NCI-H82 treated with DMSO at 0.1 percent for 48 hours (cell line): ENCODE measurements around the gene KRT73.

ENCODE experiments used
- DNase-seq: peaks from one replicate; lab custom pipeline; 2025; ENCODE audit not compliant: unreplicated experiment; lab: John Stamatoyannopoulos, UW

KRT73 gene

DNA sequence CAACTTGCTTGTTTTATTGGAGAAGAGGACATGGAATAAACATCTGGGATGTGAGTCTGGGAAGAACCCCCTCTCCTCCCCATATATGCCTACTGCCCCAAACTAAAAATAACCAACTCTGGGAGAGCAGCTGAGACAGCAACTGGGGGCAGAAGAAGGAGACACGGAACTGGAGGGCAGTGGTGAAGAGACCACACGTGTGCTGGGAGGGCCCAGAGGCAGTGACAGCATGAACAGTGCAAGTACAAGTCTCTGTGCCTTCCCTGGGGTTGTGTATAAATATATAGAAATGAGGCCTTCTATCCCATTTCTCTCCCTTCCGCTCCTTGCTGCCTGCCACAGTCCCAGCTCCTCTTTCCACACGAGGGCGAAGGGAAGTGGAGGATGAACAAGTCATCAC is 4.0 kb upstream of the KRT73 start:
- DNase-seq, result no peak

DNA sequence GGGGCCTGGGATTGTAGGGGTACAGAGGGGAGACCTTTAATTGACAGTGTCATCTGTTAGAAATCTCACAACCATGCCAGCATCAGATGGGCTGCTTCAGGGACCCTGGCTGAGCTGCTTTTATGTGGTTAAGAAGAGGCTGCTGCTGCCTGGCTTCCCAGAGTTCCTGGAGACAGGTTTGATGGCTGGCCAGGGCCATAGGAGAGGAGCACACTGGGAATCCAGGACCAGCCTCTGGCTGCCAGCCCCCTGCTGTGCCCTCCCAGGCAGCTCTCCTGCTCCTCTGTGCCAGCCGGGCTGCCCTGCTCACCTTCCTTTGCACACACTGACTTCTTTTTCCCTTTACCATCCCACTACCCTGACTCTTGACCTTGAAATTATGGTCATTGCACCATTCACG is 507 bp upstream of the KRT73 start:
- no peak for DNase-seq

DNA sequence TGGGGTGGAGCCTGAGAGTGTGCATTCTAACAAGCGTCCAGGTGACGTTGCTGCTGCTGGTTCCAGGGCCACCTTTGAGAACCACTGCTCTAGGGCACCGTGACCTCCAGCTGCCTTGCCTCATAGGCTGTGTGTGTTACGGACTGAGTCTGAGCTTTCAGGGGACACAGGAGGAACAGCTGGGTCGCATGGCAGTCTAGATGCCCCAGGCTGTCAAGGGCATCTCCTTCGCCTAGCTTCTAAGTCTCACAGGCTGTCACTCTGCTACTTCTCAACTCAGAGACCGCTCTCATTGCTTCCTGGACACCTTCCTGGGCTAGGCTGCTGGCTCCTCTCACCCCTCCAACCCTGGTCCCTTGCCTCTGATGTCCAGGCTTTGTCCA is 965 bp downstream of the KRT73 start:
- DNase-seq, result no peak

DNA sequence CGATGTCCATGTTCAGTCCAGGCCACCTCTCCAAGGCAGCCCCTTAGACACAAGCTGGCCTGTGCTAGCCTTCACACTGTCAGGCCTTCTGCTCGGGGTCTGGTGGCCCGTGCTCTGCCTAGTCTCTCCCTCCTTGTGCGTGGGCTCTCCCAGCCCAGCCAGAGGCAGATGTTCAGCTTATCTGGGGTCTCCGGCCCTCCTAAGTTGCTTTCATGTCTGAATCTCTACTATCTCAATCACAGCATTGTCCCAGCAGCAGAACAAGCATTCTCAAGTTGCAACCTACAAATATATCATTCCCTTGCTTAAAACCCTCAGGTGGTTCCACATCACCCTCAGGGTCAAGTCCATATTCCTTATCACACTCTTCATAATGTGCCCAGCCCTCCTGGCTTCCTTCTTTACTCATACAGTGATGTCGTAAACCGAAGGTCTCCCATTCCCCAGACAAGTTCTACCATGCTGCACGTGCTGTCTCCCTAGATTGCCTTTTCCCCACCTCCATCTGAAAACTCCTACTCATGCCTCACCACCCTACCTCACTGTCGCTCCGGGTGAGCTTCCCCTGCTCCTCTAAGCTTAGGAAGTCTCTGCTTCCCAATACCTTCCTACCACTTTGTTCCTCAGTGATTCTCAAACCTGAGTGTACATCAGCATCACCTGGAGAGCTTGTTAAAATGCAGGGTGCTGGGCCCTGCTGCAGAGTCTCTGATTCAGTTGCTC is 1.5 kb downstream of the KRT73 start:
- no peak for DNase-seq

DNA sequence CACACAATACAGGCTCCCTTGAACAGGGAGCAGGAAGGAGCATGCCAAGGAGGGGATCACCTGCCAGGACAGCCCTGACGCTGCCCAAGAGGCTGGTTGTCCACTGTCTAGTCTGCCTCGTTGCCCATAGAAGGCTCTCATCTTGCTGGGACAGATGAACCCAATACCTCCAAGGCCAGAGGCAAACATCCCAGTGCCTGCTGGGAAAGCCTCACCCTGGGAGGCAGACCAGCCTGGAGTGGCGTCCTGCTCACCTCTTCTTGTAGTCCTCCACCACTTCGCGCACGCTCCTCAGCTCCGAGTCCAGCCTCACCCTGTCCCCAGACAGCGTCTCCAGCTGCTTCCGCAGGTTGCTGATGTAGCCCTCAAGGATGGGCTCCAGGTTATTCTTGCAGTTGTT is 2.4 kb downstream of the KRT73 start:
- no peak for DNase-seq

DNA sequence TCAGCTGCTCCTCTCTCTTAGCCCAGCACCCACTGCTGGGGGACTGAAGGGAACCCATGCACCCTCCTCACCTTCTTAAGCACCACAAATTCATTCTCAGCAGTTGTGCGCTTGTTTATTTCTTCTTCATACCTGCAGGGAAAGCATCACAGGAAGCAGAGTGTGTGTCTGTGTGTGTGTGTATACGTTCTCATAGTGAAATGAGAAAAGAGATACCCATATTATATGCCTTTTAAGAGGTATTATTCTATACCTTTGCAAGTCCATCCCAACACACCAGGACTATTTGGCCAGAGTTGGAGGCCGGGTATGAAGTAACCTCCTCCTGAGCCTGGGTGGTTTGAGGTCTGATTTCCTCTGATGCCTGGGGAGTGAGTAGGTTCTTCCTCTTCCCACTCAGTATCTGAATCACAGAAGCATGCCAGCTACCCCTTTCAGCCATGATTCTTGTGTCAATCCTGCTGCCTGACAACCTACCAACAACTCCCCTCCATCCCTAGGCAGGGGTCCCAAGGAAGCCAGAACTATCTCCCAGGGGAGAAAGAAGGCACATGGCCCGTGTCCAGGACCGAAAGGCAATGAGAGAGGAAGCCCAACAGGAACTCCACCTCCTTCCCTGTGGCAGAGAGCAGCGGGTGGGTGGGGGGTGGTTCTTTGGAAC is 3.0 kb downstream of the KRT73 start:
- no peak for DNase-seq

DNA sequence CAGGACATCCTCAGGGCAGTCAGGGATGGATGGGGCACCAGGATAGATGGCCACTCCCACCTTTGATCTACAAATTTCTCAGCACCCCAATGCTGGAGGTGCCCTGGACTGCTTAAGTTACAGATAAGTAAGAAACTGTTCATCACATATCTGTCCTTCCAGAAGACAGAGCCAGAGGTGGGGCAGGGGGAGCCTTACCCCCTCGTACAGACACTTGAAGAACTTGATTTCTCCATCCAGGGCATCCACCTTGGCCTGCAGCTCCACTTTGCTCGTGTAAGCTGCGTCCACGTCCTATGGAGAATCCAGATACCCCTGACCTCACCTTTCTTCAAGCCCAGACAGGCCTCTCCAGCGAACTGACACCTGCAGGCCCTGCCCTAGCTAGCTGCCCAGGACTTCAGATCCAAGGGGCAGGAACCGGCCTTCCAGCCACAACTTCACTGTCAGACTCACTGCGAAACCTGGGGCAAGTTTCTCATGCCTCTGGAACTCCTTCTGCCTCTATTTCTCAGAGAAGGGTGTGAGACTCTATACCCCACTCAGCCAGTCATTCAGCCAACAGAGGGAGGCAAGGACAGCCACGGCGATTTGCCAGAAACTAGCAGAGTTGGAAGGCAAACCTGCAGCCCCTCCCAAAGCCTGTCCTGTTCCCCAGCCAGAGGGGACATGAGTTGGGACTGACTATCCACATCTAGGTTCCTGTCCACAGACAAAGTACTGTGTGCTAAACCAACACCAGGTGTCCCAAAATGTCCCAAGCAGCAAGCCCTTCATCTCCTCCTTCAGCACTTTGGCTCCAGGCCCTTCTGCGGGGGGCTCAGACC is 3.8 kb downstream of the KRT73 start:
- no peak for DNase-seq

DNA sequence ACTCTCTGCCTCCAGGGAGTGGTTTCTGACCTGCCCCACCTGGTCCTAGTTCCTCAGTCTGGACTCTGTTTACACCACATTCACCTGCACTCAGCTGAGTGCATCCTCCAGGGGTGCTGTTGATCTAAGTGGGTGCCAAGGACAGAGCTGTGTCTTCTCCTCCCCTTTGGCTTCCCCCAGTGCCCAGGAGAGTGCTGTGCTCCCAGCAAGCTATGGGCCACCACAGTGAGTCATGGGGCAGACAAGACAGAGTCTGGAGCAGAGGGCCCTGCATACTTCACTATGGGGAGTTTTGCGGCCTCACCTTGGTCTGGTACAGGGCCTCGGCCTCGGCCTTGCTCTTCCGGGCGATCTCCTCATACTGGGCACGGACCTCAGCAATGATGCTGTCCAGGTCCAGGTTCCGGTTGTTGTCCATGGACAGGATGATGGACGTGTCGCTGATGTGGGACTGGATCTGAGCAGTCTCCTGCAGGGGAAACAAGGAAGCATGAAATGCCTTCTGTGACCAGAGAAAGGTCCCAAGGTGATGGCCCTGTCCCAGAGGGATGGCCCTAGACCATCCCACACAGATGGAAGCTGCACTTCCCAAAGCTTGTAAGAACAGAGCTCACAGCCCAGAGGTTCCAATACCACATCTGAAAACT is 4.9 kb downstream of the KRT73 start:
- DNase-seq, result no peak

DNA sequence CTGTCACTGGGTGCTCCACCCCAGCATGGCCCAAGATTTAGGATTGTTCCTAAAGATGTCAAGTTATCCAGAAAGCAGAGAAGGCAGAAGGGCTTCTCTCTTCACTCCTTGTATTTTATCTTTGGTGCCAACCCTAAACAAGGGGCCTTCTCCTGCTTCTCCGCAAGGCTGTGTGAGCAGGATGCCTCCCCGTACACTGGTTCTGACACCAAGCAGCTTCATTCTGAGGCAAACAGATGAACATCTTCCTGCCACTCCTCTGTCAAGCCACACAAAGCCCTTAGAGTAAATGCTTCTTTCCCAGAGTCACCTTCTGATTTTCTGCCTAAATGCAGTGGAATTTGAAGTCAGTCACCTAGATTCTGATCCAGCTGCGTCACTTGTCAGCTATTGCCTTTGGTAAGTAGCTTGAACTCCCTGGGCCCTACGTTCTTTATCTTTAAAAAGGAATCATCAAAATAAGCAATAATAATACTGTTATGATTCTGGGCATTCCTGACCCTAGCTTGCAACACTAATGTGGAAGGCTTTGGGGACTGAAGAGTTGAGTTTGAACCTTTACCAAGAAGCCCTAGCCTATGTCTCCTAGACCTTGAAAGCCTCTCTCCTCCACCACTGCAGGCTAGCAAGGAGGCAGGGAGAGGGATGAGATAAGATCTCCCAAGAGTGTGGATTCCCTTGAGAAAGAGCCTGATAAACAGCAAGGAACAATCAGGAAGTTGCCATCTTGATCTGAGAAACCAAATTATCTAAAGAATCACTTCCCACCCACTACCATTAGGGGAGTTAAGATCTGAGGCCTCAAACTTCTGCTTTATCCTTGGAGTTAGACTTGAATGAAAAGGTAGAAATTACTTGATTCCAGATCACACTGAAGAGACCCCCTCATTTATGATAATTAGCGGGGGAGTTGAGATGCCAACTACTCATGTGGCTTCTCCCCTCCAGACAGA is 5.7 kb downstream of the KRT73 start:
- no peak for DNase-seq

DNA sequence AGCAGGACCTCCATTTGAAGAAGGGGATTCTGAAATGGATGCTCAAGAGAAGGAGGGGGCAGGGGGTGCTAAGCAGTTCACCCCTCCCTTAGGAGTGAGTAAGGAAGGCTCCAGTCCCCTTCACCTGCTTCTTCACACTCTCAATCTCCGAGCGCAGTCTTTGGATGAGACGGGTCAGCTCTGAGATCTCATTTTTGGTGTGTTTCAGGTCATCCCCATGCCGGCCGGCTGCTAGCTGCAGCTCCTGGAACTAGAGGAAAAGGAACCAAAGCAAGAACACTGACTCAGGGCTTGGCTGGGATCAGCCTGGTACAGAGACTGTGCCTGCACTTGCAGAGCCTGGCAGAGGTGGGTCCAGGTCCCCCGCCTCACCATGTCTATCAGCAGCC is 7.3 kb downstream of the KRT73 start:
- DNase-seq, result no peak

DNA sequence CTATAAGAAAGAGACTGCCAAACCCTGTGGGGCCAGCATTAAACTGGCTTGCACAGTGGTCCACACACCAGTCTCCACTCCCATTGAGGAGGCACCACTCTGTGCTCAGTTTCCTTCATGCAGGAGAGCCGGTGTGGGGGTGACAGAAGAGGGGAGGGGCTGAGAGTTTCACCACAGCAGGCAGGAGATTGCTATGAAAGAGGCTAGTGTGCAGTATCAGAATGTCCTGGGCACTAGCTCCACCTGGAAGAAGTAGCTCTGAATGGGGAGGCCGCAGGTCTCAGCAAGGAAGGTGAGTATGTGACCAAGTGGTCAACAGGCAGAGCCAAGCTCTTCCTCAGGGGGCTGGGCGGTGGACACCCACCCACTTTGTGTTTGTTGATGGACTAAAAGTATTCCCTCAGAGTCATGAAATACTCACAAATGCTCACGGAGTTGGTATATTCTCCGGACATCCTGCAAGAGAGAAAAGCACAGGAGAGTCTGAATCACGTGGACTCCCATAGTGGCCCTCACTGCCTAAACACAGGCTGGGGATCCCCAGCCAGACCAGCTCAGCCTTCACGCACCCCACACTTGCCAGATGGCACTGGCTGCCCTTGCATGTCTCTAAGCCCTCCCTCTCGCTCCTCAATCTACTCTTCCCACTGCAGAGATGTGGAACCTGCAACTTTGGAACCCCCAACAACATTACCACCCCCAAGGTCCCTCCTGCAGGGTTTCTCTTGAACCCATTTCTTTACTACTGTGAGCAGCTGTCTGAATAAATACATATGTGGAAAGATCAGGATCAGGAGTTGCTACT is 9.3 kb downstream of the KRT73 start:
- DNase-seq, result no peak

DNA sequence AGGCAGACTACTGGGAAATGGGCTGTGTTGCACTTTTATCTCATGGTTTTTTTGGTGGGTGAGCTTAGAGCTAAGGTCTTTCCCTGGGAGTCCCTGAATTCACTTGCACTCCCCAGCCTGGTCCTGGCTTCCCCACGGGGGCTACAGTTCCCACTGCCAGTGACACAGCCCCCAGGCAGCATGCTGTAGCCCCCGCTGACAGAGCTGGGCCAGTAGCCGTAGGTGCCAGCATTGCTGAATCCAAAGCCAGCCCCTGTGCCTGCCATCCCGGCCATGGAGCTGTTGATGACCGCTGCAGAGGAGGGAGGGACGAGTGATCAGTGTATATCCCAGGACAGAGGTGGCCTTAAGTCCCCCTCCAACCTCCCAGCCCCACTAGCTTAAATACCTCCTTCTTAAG is 10.2 kb downstream of the KRT73 start:
- DNase-seq, result no peak

DNA sequence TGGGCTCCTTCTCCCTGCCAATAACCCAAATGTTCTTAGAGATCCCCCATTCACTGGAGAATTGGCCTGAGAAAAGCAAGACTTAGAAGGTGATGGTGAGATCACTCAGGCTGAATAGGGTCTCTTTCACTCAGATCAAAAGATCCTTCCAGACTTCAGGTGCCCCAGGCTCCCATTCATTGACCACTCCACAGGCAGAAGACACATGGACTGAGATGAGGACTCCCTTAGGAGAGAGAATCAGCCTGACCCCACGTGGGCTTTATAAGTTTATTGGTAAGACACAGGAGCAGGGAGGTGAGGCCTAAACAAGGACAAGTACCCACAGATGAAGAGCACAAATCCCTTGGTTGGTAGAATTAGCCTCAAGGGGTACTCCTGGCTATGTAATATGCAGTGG is 11.0 kb downstream of the KRT73 start:
- no peak for DNase-seq

DNA sequence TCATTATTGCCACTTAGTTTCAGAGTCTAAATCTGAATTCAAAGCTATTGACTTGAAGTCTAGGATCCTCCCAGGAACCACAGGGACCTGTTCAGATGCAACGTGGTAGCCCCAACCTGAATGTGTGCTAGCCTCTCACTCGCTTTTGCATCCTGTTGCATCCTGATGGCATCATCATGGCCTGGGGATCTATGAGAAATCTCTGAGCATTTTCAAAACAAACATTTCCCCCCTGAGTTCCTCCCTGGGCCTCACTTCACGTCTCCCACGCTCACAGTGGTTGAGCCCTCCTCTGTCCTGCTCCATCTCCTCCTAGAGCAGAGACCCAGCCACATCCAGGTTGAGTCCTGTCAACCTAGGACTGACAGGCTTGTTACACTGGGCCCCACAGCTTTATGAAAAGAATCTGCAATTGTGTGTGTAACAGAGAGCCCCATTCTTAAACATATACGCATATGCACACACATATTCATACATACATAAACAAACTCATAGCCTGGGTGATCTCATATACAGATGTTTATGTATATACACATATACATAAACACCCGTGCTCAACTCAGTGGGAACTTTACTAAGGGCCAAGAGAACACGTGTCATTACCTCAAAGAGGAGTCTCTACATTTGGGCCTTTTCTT is 11.7 kb downstream of the KRT73 start:
- no peak for DNase-seq

DNA sequence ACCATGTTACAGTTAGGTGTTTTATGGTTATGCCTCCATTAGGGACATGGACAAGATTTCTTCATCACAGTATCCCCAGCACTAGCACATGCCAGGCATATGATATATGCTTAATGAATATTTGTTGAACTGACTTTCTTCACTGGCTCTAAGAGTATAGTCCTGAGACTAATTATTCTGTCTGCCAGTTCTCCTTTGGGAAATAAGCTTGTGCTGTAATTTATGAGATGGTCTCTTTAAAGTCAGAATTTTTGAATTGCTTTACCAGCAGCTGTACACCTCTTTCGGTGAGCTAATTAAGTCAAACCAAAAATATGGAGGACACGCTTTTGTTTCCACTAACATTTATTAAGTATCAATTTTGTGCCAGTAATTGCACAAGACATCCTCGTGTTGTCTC is 12.3 kb downstream of the KRT73 start:
- no peak for DNase-seq

DNA sequence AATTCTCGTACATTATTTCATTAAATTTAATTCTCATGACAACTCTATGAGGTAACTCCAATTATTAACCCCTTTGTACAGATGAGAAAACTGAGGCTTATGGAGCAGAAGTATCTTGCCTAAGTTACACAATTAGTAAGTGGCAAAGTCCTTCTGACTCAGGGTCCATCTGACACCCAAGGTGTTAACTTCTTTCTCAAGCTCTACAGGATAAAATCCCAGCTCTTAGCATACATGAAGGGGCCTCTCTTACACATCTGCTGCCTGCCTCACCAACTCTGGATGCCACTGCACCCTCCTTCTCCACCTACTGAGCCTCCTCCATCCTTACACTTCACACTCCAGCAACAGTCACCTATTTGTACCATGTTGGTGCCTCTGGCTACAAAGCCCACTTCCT is 12.8 kb downstream of the KRT73 start:
- no peak for DNase-seq

DNA sequence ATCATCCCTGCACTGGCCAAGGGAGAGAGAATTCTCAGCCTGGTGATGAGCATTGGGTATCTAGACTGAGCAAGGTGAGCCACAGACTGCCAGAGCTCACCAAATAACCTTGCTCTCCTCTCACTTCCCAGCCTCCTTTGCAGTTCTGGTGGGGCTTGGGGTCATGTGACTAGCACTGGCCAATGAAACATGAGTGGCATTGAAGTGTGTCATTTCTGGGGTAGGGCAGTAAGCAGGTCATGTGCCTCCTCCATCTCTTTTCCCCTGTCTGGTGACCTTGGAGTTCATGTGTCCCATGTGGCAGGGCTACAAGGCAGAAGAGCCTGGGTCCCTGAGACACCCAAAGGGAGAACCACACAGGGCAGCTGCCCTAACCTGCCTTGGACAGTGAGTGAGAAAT is 13.5 kb downstream of the KRT73 start:
- DNase-seq, result no peak

DNA sequence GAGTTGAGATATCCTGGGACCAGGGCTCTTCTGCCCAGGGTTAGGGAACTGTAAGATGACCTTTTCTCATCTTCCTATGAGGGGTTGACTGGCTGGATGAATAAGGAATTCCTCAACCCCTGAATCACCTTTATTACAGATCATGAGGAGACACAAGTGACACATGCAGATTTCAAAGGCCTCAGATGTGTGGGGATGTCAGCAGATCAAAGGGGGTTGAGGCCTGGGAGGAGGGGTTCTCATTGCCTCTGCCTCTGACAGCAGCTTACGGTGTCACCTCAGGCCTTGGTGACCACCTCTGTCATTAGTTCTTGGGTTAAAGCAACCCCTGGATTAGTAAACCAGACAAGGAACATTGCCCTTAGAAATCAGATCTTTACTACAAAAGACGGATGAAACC is 15.0 kb downstream of the KRT73 start:
- DNase-seq, result no peak

DNA sequence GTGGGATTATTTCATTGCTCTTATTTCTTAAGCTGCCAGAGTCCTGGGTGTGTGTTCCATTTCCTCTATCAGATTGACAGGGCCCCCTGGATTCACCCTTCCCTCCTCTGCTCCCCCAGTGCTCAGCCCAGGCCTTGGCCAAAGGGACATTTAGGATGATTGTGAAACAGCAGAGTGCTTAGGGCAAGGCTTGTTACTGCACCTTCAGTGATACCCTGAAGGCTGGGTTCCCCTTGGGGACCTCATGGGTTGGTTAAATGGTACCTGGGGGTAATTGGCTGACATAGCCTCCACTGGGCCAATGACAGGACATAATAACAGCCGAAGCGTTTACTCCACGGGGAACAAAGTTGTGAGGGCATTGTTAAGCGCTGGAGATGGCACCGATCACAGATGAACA is 15.8 kb downstream of the KRT73 start:
- DNase-seq, result no peak
